ENCODE data around the gene ADAMTSL3.

DNA sequence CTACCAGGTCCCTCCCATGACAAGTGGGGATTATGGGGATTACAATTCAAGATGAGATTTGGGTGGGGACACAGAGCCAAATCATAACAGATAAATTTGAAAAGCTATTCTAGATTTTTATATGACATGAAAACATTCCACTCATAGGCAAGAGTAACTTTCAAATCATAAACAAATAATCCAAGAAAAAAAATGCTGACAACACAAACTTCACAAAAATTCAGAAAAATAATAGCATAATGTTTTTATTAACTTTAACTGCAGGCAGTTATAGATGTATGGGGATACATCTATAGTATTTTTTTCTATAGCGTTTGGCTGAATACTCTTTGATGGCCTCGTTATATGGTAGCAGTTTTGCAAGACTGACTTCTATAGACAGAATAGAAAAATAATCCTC lies 243.1 kb downstream of the ADAMTSL3 start:
- no peak for TF ChIP-seq CTCF (IDR thresholded peaks at IDR 0.05)
- no peak for TF ChIP-seq POLR2A (IDR thresholded peaks at IDR 0.05)
